ENCODE data around the gene RBM38.
"Not testable (repeated sequence)": the region's sequence is repeated elsewhere in the genome, so short reads cannot be mapped to it uniquely, and the experiment has no call there.

Gene RBM38

GRCh38 chr20:57421253-57422220 lies 30.3 kb downstream of the RBM38 start:
- DNase-seq: no peak

GRCh38 chr20:57422254-57422653 lies 31.1 kb downstream of the RBM38 start:
- DNase-seq: no peak

GRCh38 chr20:57425150-57426013 lies 34.2 kb downstream of the RBM38 start:
- no peak for DNase-seq

GRCh38 chr20:57426271-57426689 lies 35.1 kb downstream of the RBM38 start:
- DNase-seq: no peak

GRCh38 chr20:57426831-57427230 lies 35.6 kb downstream of the RBM38 start:
- DNase-seq: no peak

GRCh38 chr20:57428324-57429158 lies 37.3 kb downstream of the RBM38 start:
- no peak for DNase-seq

- no peak for DNase-seq
These were observed 37.9 kb downstream of the RBM38 start for GRCh38 chr20:57429159-57429496.

GRCh38 chr20:57429580-57430200 lies 38.5 kb downstream of the RBM38 start:
- DNase-seq: no peak

GRCh38 chr20:57430201-57430596 lies 39.0 kb downstream of the RBM38 start:
- not testable (repeated sequence) for DNase-seq

- DNase-seq: no peak
These were observed 40.3 kb downstream of the RBM38 start for GRCh38 chr20:57431539-57431835.

- DNase-seq: no peak
These were observed 41.3 kb downstream of the RBM38 start for GRCh38 chr20:57432480-57432861.

- no peak for DNase-seq
These were observed 41.8 kb downstream of the RBM38 start for GRCh38 chr20:57432862-57433491.

- peak; percentile 82 for DNase-seq
These were observed 42.6 kb downstream of the RBM38 start for GRCh38 chr20:57433657-57434389.

- DNase-seq: no peak
These were observed 43.1 kb downstream of the RBM38 start for GRCh38 chr20:57434390-57434700.

- DNase-seq: no peak
These were observed 43.9 kb downstream of the RBM38 start for GRCh38 chr20:57435105-57435497.

- DNase-seq: no peak
These were observed 44.5 kb downstream of the RBM38 start for GRCh38 chr20:57435498-57436222.

GRCh38 chr20:57436223-57436545 lies 45.0 kb downstream of the RBM38 start:
- DNase-seq: no peak

- no peak for DNase-seq
These were observed 46.1 kb downstream of the RBM38 start for GRCh38 chr20:57437267-57437666.

GRCh38 chr20:57437672-57438330 lies 46.6 kb downstream of the RBM38 start:
- no peak for DNase-seq

- DNase-seq: peak; percentile 72
These were observed 47.4 kb downstream of the RBM38 start for GRCh38 chr20:57438552-57438951.

- no peak for DNase-seq
These were observed 48.2 kb downstream of the RBM38 start for GRCh38 chr20:57439432-57439831.
